ENCODE measurements around the gene TBC1D22B.

TBC1D22B gene

GRCh38 chr6:37357860-37358259 is 100.3 kb downstream of the TBC1D22B start:
- TF ChIP-seq, protein P1, sequence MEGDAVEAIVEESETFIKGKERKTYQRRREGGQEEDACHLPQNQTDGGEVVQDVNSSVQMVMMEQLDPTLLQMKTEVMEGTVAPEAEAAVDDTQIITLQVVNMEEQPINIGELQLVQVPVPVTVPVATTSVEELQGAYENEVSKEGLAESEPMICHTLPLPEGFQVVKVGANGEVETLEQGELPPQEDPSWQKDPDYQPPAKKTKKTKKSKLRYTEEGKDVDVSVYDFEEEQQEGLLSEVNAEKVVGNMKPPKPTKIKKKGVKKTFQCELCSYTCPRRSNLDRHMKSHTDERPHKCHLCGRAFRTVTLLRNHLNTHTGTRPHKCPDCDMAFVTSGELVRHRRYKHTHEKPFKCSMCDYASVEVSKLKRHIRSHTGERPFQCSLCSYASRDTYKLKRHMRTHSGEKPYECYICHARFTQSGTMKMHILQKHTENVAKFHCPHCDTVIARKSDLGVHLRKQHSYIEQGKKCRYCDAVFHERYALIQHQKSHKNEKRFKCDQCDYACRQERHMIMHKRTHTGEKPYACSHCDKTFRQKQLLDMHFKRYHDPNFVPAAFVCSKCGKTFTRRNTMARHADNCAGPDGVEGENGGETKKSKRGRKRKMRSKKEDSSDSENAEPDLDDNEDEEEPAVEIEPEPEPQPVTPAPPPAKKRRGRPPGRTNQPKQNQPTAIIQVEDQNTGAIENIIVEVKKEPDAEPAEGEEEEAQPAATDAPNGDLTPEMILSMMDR (IDR thresholded peaks at IDR 0.05; ENCODE audit: extremely low read depth, insufficient read depth, missing control alignments), result no peak
- no peak for DNase-seq (ENCODE audit: low spot score)
- in situ Hi-C loops (cut with MboI; ENCODE audit: low pct_unique_long_range_greater_than_20kb, low sequenced_read_pairs, unreplicated experiment), result no loop called here

GRCh38 chr6:37359039-37359438 is 101.5 kb downstream of the TBC1D22B start:
- DNase-seq (ENCODE audit: low spot score), result no peak
- in situ Hi-C loops (cut with MboI; ENCODE audit: low pct_unique_long_range_greater_than_20kb, low sequenced_read_pairs, unreplicated experiment), result no loop called here
- TF ChIP-seq, protein P1 (IDR thresholded peaks at IDR 0.05; ENCODE audit: extremely low read depth, insufficient read depth, missing control alignments), result no peak

- TF ChIP-seq, protein P1 (IDR thresholded peaks at IDR 0.05; ENCODE audit: extremely low read depth, insufficient read depth, missing control alignments), result no peak
- no peak for DNase-seq (ENCODE audit: low spot score)
- in situ Hi-C loops (cut with MboI; ENCODE audit: low pct_unique_long_range_greater_than_20kb, low sequenced_read_pairs, unreplicated experiment), result no loop called here
Measured at GRCh38 chr6:37362101-37362828, 104.7 kb downstream of the TBC1D22B start.

GRCh38 chr6:37365791-37366190 is 108.2 kb downstream of the TBC1D22B start:
- no peak for DNase-seq (ENCODE audit: low spot score)
- TF ChIP-seq, protein P1 (IDR thresholded peaks at IDR 0.05; ENCODE audit: extremely low read depth, insufficient read depth, missing control alignments), result peak; percentile 28
- in situ Hi-C loops (cut with MboI; ENCODE audit: low pct_unique_long_range_greater_than_20kb, low sequenced_read_pairs, unreplicated experiment), result no loop called here

- DNase-seq (ENCODE audit: low spot score), result no peak
- in situ Hi-C loops (cut with MboI; ENCODE audit: low pct_unique_long_range_greater_than_20kb, low sequenced_read_pairs, unreplicated experiment), result no loop called here
- TF ChIP-seq, protein P1 (IDR thresholded peaks at IDR 0.05; ENCODE audit: extremely low read depth, insufficient read depth, missing control alignments), result no peak
Measured at GRCh38 chr6:37366910-37367309, 109.3 kb downstream of the TBC1D22B start.

DNA sequence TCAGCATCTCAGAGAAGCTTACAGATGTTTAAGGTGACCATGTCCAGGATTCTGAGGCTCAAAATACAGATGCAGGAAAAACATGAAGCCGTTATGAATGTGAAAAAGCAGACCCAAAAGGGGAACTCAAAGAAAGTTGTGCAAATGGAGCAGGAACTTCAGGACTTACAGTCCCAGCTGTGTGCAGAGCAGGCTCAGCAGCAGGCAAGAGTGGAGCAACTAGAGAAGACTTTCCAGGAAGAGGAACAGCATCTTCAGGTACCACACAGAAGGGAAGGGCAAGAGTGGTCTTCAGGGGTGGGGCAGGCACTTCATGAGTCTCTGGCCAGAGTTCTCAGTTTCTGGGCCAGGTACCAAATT is 111.4 kb downstream of the TBC1D22B start:
- in situ Hi-C loops (cut with MboI; ENCODE audit: low pct_unique_long_range_greater_than_20kb, low sequenced_read_pairs, unreplicated experiment), result no loop called here
- TF ChIP-seq, protein P1 (IDR thresholded peaks at IDR 0.05; ENCODE audit: extremely low read depth, insufficient read depth, missing control alignments), result no peak
- no peak for DNase-seq (ENCODE audit: low spot score)
